IMR-90 (cell line): ENCODE data around the gene PRDM15. TPM values are rescaled to one million over a fixed set of nuclear protein-coding genes. Genes with fewer than 3 reads are reported as not detected.

ENCODE experiments used
- ATAC-seq: fragments of 200-7000 bp; cut with Tn5 transposase; 2 replicates; pipeline ENCODE4 v1.9.1; 2020; ENCODE audit warnings: low read depth, mild to moderate bottlenecking, moderate library complexity
- BruUV-seq: library from RNA; stranded (reverse); fragments of 400-500 nt; replicated peaks from 2 replicates; lab custom pipeline; 2021; lab: Mats Ljungman, UMichigan
- CTCF ChIA-PET: fragments of 300-600 bp; formaldehyde crosslinking; extraction: SDS; loops from one replicate; lab custom pipeline; 2021; ENCODE audit warnings: antibody characterized with exemption; lab: Yijun Ruan, JAX
- POLR2A ChIA-PET: fragments of 300-600 bp; sonication (Branson Sonifier 250); formaldehyde crosslinking; loops from one replicate; lab custom pipeline; 2022; ENCODE audit warnings: antibody characterized with exemption; ENCODE audit not compliant: unreplicated experiment; lab: Charles Lee
- DNase-seq: peaks from one replicate; pipeline ENCODE4 v3.0.0; 2013
- H2AFZ ChIP-seq: replicated peaks from 2 replicates; pipeline ENCODE3; 2013; ENCODE audit warnings: low read length, mild to moderate bottlenecking; ENCODE audit not compliant: poor library complexity
- H2AK5ac ChIP-seq: 2 replicates; pipeline ENCODE4 v1.6.1; 2013; ENCODE audit warnings: low read depth, low read length, inconsistent platforms
- H2AK9ac ChIP-seq: replicated peaks from 2 replicates; pipeline ENCODE3; 2013; ENCODE audit warnings: mild to moderate bottlenecking, low read depth, low read length, moderate library complexity; ENCODE audit not compliant: poor library complexity
- H2BK120ac ChIP-seq: 2 replicates; pipeline ENCODE4 v1.6.1; 2013; ENCODE audit warnings: low read depth, low read length, inconsistent platforms
- H2BK15ac ChIP-seq: 3 replicates; pipeline ENCODE4 v1.6.1; 2013; ENCODE audit warnings: low read depth, low read length, inconsistent platforms
- H2BK20ac ChIP-seq: 2 replicates; pipeline ENCODE4 v1.6.1; 2013; ENCODE audit warnings: low read depth, mild to moderate bottlenecking, inconsistent platforms, low read length, moderate library complexity
- H2BK5ac ChIP-seq: 2 replicates; pipeline ENCODE4 v1.6.1; 2013; ENCODE audit warnings: mild to moderate bottlenecking, low read depth, low read length, inconsistent platforms; ENCODE audit not compliant: poor library complexity, severe bottlenecking
- H3K14ac ChIP-seq: replicated peaks from 2 replicates; pipeline ENCODE4 v1.6.1; 2013; ENCODE audit warnings: low read depth, low read length, inconsistent platforms
- H3K18ac ChIP-seq: 2 replicates; pipeline ENCODE4 v1.6.1; 2013; ENCODE audit warnings: low read depth, low read length, control low read depth
- H3K23ac ChIP-seq: 2 replicates; pipeline ENCODE4 v1.6.1; 2013; ENCODE audit warnings: low read depth, low read length, inconsistent platforms
- H3K27ac ChIP-seq: 2 replicates; pipeline ENCODE4 v1.5.1; 2013; ENCODE audit warnings: mild to moderate bottlenecking, control low read depth, low read length; ENCODE audit not compliant: insufficient read depth
- H3K27me3 ChIP-seq: 2 replicates; pipeline ENCODE4 v1.6.1; 2013; ENCODE audit warnings: low read length; ENCODE audit not compliant: control insufficient read depth, insufficient read depth
- H3K36me3 ChIP-seq: 2 replicates; pipeline ENCODE4 v1.6.1; 2013; ENCODE audit warnings: low read length, mixed read lengths; ENCODE audit not compliant: control insufficient read depth, insufficient read depth
- H3K4ac ChIP-seq: 2 replicates; pipeline ENCODE4 v1.6.1; 2013; ENCODE audit warnings: low read depth, low read length, inconsistent platforms
- H3K4me1 ChIP-seq: 2 replicates; pipeline ENCODE4 v1.6.1; 2013; ENCODE audit warnings: low read length, mixed read lengths; ENCODE audit not compliant: control insufficient read depth, insufficient read depth
- H3K4me2 ChIP-seq: 2 replicates; pipeline ENCODE4 v1.6.1; 2013; ENCODE audit warnings: low read depth, mild to moderate bottlenecking, control low read depth, low read length, moderate library complexity
- H3K4me3 ChIP-seq: 2 replicates; pipeline ENCODE4 v1.5.1; 2013; ENCODE audit warnings: low read depth, mild to moderate bottlenecking, control low read depth, low read length, moderate library complexity; ENCODE audit not compliant: insufficient read depth
- H3K56ac ChIP-seq: 2 replicates; pipeline ENCODE4 v1.6.1; 2013; ENCODE audit warnings: low read length, inconsistent platforms; ENCODE audit not compliant: insufficient read depth; ENCODE audit errors: extremely low read depth
- H3K79me1 ChIP-seq, 2 experiments: 2 replicates each; pipeline ENCODE4 v1.6.1; 2013; ENCODE audit warnings: low read length in 2 of 2, inconsistent platforms in 1 of 2, low read depth in 1 of 2
- H3K9ac ChIP-seq: 2 replicates; pipeline ENCODE4 v1.6.1; 2013; ENCODE audit warnings: low read depth, low read length, control low read depth
- H3K9me1 ChIP-seq: 2 replicates; pipeline ENCODE4 v1.6.1; 2013; ENCODE audit warnings: low read length, inconsistent platforms; ENCODE audit not compliant: insufficient read depth
- H3K9me3 ChIP-seq: 2 replicates; pipeline ENCODE4 v1.6.1; 2013; ENCODE audit warnings: low read length; ENCODE audit not compliant: control insufficient read depth, insufficient read depth
- H4K20me1 ChIP-seq: 2 replicates; pipeline ENCODE4 v1.6.1; 2013; ENCODE audit warnings: low read length, inconsistent platforms; ENCODE audit not compliant: insufficient read depth
- H4K5ac ChIP-seq: 2 replicates; pipeline ENCODE4 v1.6.1; 2013; ENCODE audit warnings: mild to moderate bottlenecking, low read depth, low read length, control low read depth
- H4K8ac ChIP-seq, 2 experiments: 2 replicates each; pipeline ENCODE4 v1.6.1; 2013; ENCODE audit warnings: low read depth in 2 of 2, low read length in 2 of 2, control low read depth in 1 of 2, inconsistent platforms in 1 of 2
- H4K91ac ChIP-seq: 2 replicates; pipeline ENCODE4 v1.6.1; 2013; ENCODE audit warnings: low read depth, low read length, inconsistent platforms; ENCODE audit not compliant: insufficient read depth
- BHLHE40 ChIP-seq: fragments of 150-350 bp; IDR thresholded peaks from 2 replicates; pipeline ENCODE4 v1.6.1; 2016; ENCODE audit warnings: mild to moderate bottlenecking, low read depth, low read length
- CEBPB ChIP-seq: IDR thresholded peaks from 2 replicates; pipeline ENCODE4 v1.6.1; 2012; ENCODE audit warnings: low read depth, low read length, improper control_type of control experiment
- CHD1 ChIP-seq: IDR thresholded peaks from 2 replicates; pipeline ENCODE4 v1.6.1; 2012; ENCODE audit warnings: low read depth, low read length, improper control_type of control experiment
- MAFK ChIP-seq: IDR thresholded peaks from 2 replicates; pipeline ENCODE4 v1.6.1; 2012; ENCODE audit warnings: low read depth, low read length, improper control_type of control experiment
- NFE2L2 ChIP-seq: fragments of 150-350 bp; IDR thresholded peaks from 2 replicates; pipeline ENCODE4 v1.6.1; 2016; ENCODE audit warnings: low read depth, mild to moderate bottlenecking, low read length
- RCOR1 ChIP-seq: IDR thresholded peaks from 2 replicates; pipeline ENCODE4 v1.6.1; 2012; ENCODE audit warnings: mild to moderate bottlenecking, low read length, improper control_type of control experiment; ENCODE audit not compliant: insufficient replicate concordance
- WGBS, 2 experiments: methylation state at CpG; one replicate each; pipeline versions ENCODE4 v1.1.5 to v1.1.7; 2013; ENCODE audit warnings: missing lambda C conversion rate in 2 of 2; ENCODE audit not compliant: insufficient read length in 1 of 2; ENCODE audit errors: extremely low coverage in 2 of 2; 5-methylcytosine and 5-hydroxymethylcytosine counted together
- dilution Hi-C: fragments of 300-500 bp; cut with HindIII; formaldehyde crosslinking; loops from one replicate; pipeline ENCODE4 v1.14.3; 2018; ENCODE audit warnings: low sequenced_read_pairs; ENCODE audit not compliant: unreplicated experiment
- in situ Hi-C: fragments of 300-500 bp; cut with MboI; formaldehyde crosslinking; loops from 3 replicates; pipeline ENCODE4 v1.14.3; 2019; ENCODE audit warnings: low sequenced_read_pairs, inconsistent platforms, mixed read lengths
- intact Hi-C: fragments of 100-400 bp; cut with micrococcal nuclease; formaldehyde crosslinking; loops from 2 replicates; pipeline ENCODE4 v1.10.0; 2022
- polyA plus RNA-seq, 3 experiments: library from polyadenylated mRNA; depleted of rRNA; stranded (reverse); fragments of >200 nt; gene quantifications; 2 replicates each; pipeline ENCODE4 v1.2.3, GENCODE V29; 2012; ENCODE audit warnings: low replicate concordance in 1 of 3
- total RNA-seq: library from RNA; depleted of rRNA; stranded (reverse); fragments of >200 nt; gene quantifications from 2 replicates; pipeline ENCODE4 v1.2.3, GENCODE V29; 2012

PRDM15 gene
- total and polyA plus RNA-seq, 2 of the 4 experiments (the other 2 are of a cell fraction) = 7.3 to 8.8 TPM

DNA sequence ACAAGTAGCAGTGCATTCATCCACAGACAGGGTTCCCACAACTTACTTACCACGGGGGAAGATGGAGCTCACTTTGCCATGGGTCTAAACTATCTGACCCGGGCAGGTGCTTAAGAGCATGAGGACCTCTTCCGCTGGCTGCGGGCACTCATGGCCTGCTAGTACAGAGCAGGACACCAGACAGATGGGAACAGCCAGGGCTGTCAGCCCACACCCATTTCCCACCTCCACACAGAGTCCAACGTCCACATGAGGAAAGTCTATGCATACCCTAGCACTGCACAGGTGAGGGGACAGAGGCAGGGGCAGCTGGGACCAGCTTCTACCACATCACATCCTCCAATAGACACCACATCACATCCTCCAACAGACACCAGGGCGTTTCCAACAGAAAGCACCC is 35.8 kb upstream of the PRDM15 start:
- peaks cover 56% of the 10 kb centered on the region for H3K36me3 ChIP-seq
- TF ChIP-seq NFE2L2 = no peak
- no peak for TF ChIP-seq MAFK
- no peak for TF ChIP-seq CHD1
- TF ChIP-seq CEBPB = no peak
- no peak for TF ChIP-seq RCOR1
- TF ChIP-seq BHLHE40 = no peak
- H3K4me2 ChIP-seq = no peak overlapping the region
- no peak overlapping the region for H3K14ac ChIP-seq
- no peak overlapping the region for H3K4me3 ChIP-seq
- BruUV-seq = no TSS peak
- H4K20me1 ChIP-seq = no peaks in the 10 kb centered on the region
- no peak overlapping the region for H4K91ac ChIP-seq
- 83% methylated on average over 1 of the region's 6 CpGs; no CpG with 5 or more reads in 1 of the 2 experiments for whole genome bisulfite sequencing, 2 experiments
- no peaks in the 10 kb centered on the region for H3K9me3 ChIP-seq
- H4K8ac ChIP-seq = no peak overlapping the region
- H2BK120ac ChIP-seq = no peak overlapping the region
- no peak overlapping the region for H2AFZ ChIP-seq
- DNase-seq (no peak), ATAC-seq (no peak)
- H3K27me3 ChIP-seq = no peaks in the 10 kb centered on the region
- H2AK9ac ChIP-seq = no peak overlapping the region
- H3K4me1 ChIP-seq = no peaks in the 10 kb centered on the region
- intact Hi-C loops = no loop called here
- H3K56ac ChIP-seq = no peak overlapping the region
- no peak overlapping the region for H3K27ac ChIP-seq
- H2AK5ac ChIP-seq = no peak overlapping the region
- dilution Hi-C loops = no loop called here
- H2BK20ac ChIP-seq = no peak overlapping the region
- no peak overlapping the region for H3K23ac ChIP-seq
- peaks cover 0 to 9% of the 10 kb centered on the region in 2 experiments; a peak in 2 of 4 replicates for H3K79me1 ChIP-seq
- POLR2A ChIA-PET = interaction anchor here (0.9 kb wide), 1 partner anchor 37 kb away, joined by 3 read pairs; no protein-coding TSS in a partner anchor
- no peak overlapping the region for H2BK15ac ChIP-seq
- H4K5ac ChIP-seq = no peak overlapping the region
- no peak overlapping the region for H3K4ac ChIP-seq
- in situ Hi-C loops = no loop called here
- CTCF ChIA-PET = no interaction called here
- no peak overlapping the region for H3K9ac ChIP-seq
- H2BK5ac ChIP-seq = no peak overlapping the region
- peaks cover 10% of the 10 kb centered on the region for H3K9me1 ChIP-seq
- H3K18ac ChIP-seq = no peak overlapping the region
